ENCODE data around the gene GPR157. TPM values are rescaled to one million over a fixed set of nuclear protein-coding genes. Genes with fewer than 3 reads are reported as not detected.

The GPR157 gene
- total RNA-seq, 1 donor from 2014 or later: 7.7 TPM

GRCh38 chr1:9052272-9053049, 76.4 kb downstream of the GPR157 start:
- Mint-ChIP-seq H3K27ac (no peak overlapping the region), H3K4me3 (ENCODE audit: low read depth) (no peak overlapping the region), H3K9me3 (no peaks in the 10 kb centered on the region), H3K36me3 (ENCODE audit: low read depth) (no peaks in the 10 kb centered on the region), H3K4me1 (ENCODE audit: low read depth) (no peaks in the 10 kb centered on the region), H3K27me3 (ENCODE audit: low read depth) (peaks cover 18% of the 10 kb centered on the region)
- intact Hi-C loops (cut with micrococcal nuclease): no loop called here
- DNase-seq (ENCODE audit: low spot score): no peak

- no peak for DNase-seq (ENCODE audit: low spot score)
- intact Hi-C loops (cut with micrococcal nuclease): no loop called here
- no peaks in the 10 kb centered on the region for H3K36me3 Mint-ChIP-seq (ENCODE audit: low read depth)
- no peak overlapping the region for H3K4me3 Mint-ChIP-seq (ENCODE audit: low read depth)
- peaks cover 24% of the 10 kb centered on the region for H3K27me3 Mint-ChIP-seq (ENCODE audit: low read depth)
- no peak overlapping the region for H3K27ac Mint-ChIP-seq
- H3K4me1 Mint-ChIP-seq (ENCODE audit: low read depth): no peaks in the 10 kb centered on the region
- H3K9me3 Mint-ChIP-seq: no peaks in the 10 kb centered on the region
These were observed 77.5 kb downstream of the GPR157 start for GRCh38 chr1:9051379-9051778.

GRCh38 chr1:9050803-9051202, 78.1 kb downstream of the GPR157 start:
- Mint-ChIP-seq H3K27me3 (ENCODE audit: low read depth) (peaks cover 24% of the 10 kb centered on the region), H3K4me1 (ENCODE audit: low read depth) (no peaks in the 10 kb centered on the region), H3K36me3 (ENCODE audit: low read depth) (no peaks in the 10 kb centered on the region), H3K4me3 (ENCODE audit: low read depth) (no peak overlapping the region), H3K27ac (no peak overlapping the region), H3K9me3 (no peaks in the 10 kb centered on the region)
- intact Hi-C loops (cut with micrococcal nuclease): no loop called here
- DNase-seq (ENCODE audit: low spot score): no peak

Other genes starting within 250 kb of the GPR157 start
- gene CA6, start 183.2 kb downstream of the GPR157 start, total RNA-seq: 0.37 and 0.41 TPM in 2 replicates
- gene SLC2A7, start 102.7 kb downstream of the GPR157 start, total RNA-seq: not detected in 2 replicates
- gene SLC2A5, start 59.5 kb downstream of the GPR157 start, total RNA-seq: not detected in 2 replicates
- gene H6PD, start 105.7 kb upstream of the GPR157 start, total RNA-seq: 27.1 and 28.0 TPM in 2 replicates
- 7.1 and 7.5 TPM in 2 replicates for gene SPSB1, start 163.8 kb upstream of the GPR157 start, total RNA-seq

Data from activated T-helper 2 cell treated with anti-CD3 and anti-CD28 coated beads, Interferon-gamma antibody, Interleukin-2, Interleukin-4, amounts not matched to agents 10 μg/mL and 5 μg/mL and 100 μg/mL, durations not matched to agents 14 hours and 24 hours and 36 hours (primary cell).